ENCODE measurements around the gene ETFB.

ETFB gene

GRCh38 chr19:51387924-51388389, 21.8 kb upstream of the ETFB start, which contains the start of gene LIM2:
LIM2 (minus strand) TSS chr19:51387974; CDS start chr19:51387443, 531 bp downstream.
- TF ChIP-seq CTCF (IDR thresholded peaks at IDR 0.05; ENCODE audit: borderline replicate concordance, control extremely low read depth, extremely low read depth, insufficient read depth, missing control alignments): no peak
- in situ Hi-C loops (cut with MboI; ENCODE audit: low sequenced_read_pairs, unreplicated experiment): no loop called here
- DNase-seq (ENCODE audit: low spot score): no peak

DNA sequence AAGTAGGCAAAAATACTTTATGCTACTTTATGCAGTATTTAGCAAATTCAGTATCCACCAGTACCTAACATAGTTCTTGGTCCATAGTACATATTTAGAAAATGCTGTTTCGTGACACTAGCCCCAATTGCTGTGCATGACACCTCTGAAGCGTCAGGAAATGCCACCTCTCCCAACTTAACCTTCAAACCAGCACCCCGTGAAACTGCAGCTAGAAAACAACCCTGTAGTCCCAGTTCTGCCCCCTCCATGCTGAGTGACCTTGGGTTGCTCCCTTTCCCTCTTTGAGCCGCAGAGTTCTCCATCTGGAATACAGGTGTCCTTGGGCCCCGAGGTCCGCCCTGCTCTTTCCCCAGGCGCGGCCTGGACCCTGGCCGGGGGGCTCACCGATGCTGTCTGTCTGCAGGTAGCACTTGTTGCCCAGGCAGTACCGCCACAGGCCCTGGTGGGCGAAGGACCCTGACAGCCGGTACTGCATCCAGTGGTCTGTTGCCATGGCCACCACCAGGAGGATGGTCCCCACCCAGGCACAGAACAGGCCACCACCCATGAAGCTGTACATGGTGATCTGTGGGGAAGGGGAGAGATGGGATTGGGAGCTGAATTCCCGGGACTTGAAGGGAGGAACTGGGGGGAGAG, 20.8 kb upstream of the ETFB start:
- in situ Hi-C loops (cut with MboI; ENCODE audit: low sequenced_read_pairs, unreplicated experiment): no loop called here
- no peak for DNase-seq (ENCODE audit: low spot score)
- TF ChIP-seq CTCF (IDR thresholded peaks at IDR 0.05; ENCODE audit: borderline replicate concordance, control extremely low read depth, extremely low read depth, insufficient read depth, missing control alignments): no peak

- in situ Hi-C loops (cut with MboI; ENCODE audit: low sequenced_read_pairs, unreplicated experiment): no loop called here
- no peak for DNase-seq (ENCODE audit: low spot score)
- TF ChIP-seq CTCF (IDR thresholded peaks at IDR 0.05; ENCODE audit: borderline replicate concordance, control extremely low read depth, extremely low read depth, insufficient read depth, missing control alignments): no peak
Measured at GRCh38 chr19:51382004-51382403, 15.8 kb upstream of the ETFB start.

DNA sequence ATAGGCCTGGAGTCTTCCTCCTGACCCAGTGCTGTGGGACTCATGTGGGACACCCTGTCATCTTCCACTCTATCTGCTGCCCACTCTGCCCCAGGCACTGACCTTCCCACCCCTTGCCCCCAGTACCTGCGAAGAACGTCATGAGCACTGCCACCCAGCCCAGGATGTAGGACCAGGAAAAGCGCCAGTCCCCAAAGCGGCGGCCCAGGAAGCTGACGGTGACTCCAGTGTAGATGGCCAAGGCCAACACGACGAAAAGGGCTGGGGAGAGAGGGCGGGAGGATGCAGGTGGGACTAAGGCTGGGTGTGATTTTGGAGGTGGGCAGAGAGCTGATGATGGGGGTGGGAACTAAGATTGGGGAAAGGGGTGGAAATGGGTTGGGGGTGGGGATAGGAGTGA, 14.2 kb upstream of the ETFB start:
- no peak for DNase-seq (ENCODE audit: low spot score)
- no peak for TF ChIP-seq CTCF (IDR thresholded peaks at IDR 0.05; ENCODE audit: borderline replicate concordance, control extremely low read depth, extremely low read depth, insufficient read depth, missing control alignments)
- in situ Hi-C loops (cut with MboI; ENCODE audit: low sequenced_read_pairs, unreplicated experiment): no loop called here

DNA sequence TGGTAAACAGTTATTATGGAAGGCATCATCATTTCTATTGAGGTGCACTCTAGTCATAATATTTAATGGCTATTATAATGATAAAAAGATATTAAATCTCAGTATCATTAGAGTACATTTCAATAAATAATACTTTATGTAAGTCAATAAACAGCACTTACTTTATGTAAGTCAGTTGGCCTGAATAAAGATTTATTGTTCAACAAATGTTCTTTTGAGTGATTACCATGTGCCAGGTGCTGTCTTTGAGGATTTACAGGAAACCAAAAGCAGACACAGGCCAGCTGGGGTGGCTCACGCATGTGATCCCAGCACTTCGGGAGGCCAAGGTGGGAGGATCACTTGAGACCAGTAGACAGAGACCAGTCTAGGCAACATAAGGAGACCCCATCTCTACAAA, 11.2 kb upstream of the ETFB start:
- no peak for TF ChIP-seq CTCF (IDR thresholded peaks at IDR 0.05; ENCODE audit: borderline replicate concordance, control extremely low read depth, extremely low read depth, insufficient read depth, missing control alignments)
- in situ Hi-C loops (cut with MboI; ENCODE audit: low sequenced_read_pairs, unreplicated experiment): no loop called here
- DNase-seq (ENCODE audit: low spot score): no peak

DNA sequence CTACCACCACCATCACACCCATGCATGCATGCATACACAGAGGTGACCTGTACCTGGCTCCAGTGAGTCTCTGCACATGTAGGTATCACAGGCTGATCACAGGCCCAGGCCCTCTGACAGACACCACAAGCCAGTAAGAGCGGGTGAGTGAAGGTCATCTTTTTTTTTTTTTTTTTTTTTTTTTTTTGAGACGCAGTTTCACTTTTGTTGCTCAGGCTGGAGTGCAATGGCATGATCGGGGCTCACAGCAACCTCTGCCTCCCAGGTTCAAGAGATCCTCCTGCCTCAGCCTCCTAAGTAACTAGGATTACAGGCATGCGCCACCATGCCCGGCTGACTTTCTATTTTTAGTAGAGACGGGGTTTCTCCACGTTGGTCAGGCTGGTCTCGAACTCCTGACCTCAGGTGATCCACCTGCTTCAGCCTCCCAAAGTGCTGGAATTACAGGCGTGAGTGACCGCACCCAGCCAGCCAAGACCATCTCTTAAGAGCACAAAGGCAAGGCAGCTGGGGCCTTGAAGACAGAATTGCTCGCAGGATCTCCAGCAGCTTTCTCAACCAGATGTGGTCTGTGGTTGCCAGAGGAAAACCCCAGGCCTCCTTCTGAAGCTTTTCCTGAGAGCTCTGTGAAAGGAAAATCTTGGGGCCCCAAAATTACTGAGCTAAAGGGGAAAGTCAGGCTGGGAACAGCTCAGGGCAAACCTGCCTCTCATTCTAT, 9.5 kb upstream of the ETFB start:
- in situ Hi-C loops (cut with MboI; ENCODE audit: low sequenced_read_pairs, unreplicated experiment): no loop called here
- TF ChIP-seq CTCF (IDR thresholded peaks at IDR 0.05; ENCODE audit: borderline replicate concordance, control extremely low read depth, extremely low read depth, insufficient read depth, missing control alignments): no peak
- no peak for DNase-seq (ENCODE audit: low spot score)
